DOHH2 (cell line): ENCODE results near the gene FAN1.

ENCODE experiments used
- H3F3A ChIP-seq: fragments of 200-600 bp; sonication (generic), shearing (Covaris generic); 2 replicates; pipeline ENCODE4 v1.6.0; 2016; ENCODE audit warnings: antibody characterized with exemption, mild to moderate bottlenecking; ENCODE audit not compliant: control insufficient read depth, insufficient read depth
- H3K27ac ChIP-seq: fragments of 200-600 bp; sonication (generic); 2 replicates; pipeline ENCODE4 v1.5.1; 2014; ENCODE audit warnings: low read depth, mild to moderate bottlenecking, low read length, moderate library complexity
- H3K27me3 ChIP-seq: fragments of 200-600 bp; sonication (generic); 2 replicates; pipeline ENCODE4 v1.6.1; 2014; ENCODE audit warnings: mild to moderate bottlenecking, low read length, mixed read lengths; ENCODE audit not compliant: control insufficient read depth
- H3K36me3 ChIP-seq: fragments of 200-600 bp; sonication (generic); 2 replicates; pipeline ENCODE4 v1.6.1; 2014; ENCODE audit warnings: mild to moderate bottlenecking, low read length, moderate library complexity, mixed read lengths; ENCODE audit not compliant: control insufficient read depth
- H3K4me1 ChIP-seq: fragments of 200-600 bp; sonication (generic); 2 replicates; pipeline ENCODE4 v1.6.1; 2014; ENCODE audit warnings: mild to moderate bottlenecking, low read length, mixed read lengths; ENCODE audit not compliant: control insufficient read depth
- H3K4me2 ChIP-seq: fragments of 200-600 bp; sonication (generic); 2 replicates; pipeline ENCODE4 v1.6.0; 2014; ENCODE audit warnings: mild to moderate bottlenecking, low read length, moderate library complexity
- H3K4me3 ChIP-seq: fragments of 200-600 bp; sonication (generic); 2 replicates; pipeline ENCODE4 v1.5.1; 2014; ENCODE audit warnings: mild to moderate bottlenecking, low read length, mixed read lengths
- H3K79me2 ChIP-seq: fragments of 200-600 bp; sonication (generic); 2 replicates; pipeline ENCODE4 v1.6.1; 2014; ENCODE audit warnings: mild to moderate bottlenecking, low read length, mixed read lengths; ENCODE audit not compliant: control insufficient read depth
- H3K9me2 ChIP-seq: fragments of 200-600 bp; sonication (generic); replicated peaks from 2 replicates; pipeline ENCODE4 v1.6.1; 2014; ENCODE audit warnings: mild to moderate bottlenecking, low read length, mixed read lengths; ENCODE audit not compliant: control insufficient read depth
- H3K9me3 ChIP-seq: fragments of 200-600 bp; sonication (generic); 2 replicates; pipeline ENCODE4 v1.6.1; 2014; ENCODE audit warnings: antibody characterized with exemption, low read length, mixed read lengths; ENCODE audit not compliant: control insufficient read depth, insufficient read depth
- H4K20me1 ChIP-seq: fragments of 200-600 bp; sonication (generic); 2 replicates; pipeline ENCODE4 v1.6.0; 2014; ENCODE audit warnings: low read depth, mild to moderate bottlenecking, antibody characterized with exemption, low read length, moderate library complexity; ENCODE audit not compliant: control insufficient read depth, insufficient read depth
- EZH2phosphoT487 ChIP-seq: fragments of 200-600 bp; sonication (generic); IDR thresholded peaks from 2 replicates; pipeline ENCODE4 v1.6.1; 2017; ENCODE audit warnings: borderline replicate concordance, mild to moderate bottlenecking, antibody characterized with exemption, low read length, moderate library complexity, mixed read lengths
- TF ChIP-seq, protein P1 (sequence below): fragments of 200-600 bp; sonication (generic); IDR thresholded peaks from one replicate; pipeline ENCODE4 v1.5.1; 2014; ENCODE audit warnings: antibody characterized with exemption, mild to moderate bottlenecking, low read depth, low read length; ENCODE audit not compliant: poor library complexity, severe bottlenecking

FAN1 gene

GRCh38 chr15:30919877-30920550 is 16.3 kb downstream of the FAN1 start:
- Histone ChIP-seq H3K27ac (no peak overlapping the region), H3K4me1 (peaks cover 14% of the 10 kb centered on the region), H4K20me1 (no peaks in the 10 kb centered on the region), H3K9me2 (no peaks in the 10 kb centered on the region), H3K36me3 (peaks cover 18% of the 10 kb centered on the region), H3K4me3 (0 out of 2 replicates have a peak overlapping the region, but pooled peaks have one; percentile 8), H3K79me2 (no peaks in the 10 kb centered on the region), H3K4me2 (peak overlapping the region; percentile 21), H3K9me3 (no peaks in the 10 kb centered on the region), H3F3A (no peaks in the 10 kb centered on the region), H3K27me3 (no peaks in the 10 kb centered on the region)
- TF ChIP-seq, protein P1, sequence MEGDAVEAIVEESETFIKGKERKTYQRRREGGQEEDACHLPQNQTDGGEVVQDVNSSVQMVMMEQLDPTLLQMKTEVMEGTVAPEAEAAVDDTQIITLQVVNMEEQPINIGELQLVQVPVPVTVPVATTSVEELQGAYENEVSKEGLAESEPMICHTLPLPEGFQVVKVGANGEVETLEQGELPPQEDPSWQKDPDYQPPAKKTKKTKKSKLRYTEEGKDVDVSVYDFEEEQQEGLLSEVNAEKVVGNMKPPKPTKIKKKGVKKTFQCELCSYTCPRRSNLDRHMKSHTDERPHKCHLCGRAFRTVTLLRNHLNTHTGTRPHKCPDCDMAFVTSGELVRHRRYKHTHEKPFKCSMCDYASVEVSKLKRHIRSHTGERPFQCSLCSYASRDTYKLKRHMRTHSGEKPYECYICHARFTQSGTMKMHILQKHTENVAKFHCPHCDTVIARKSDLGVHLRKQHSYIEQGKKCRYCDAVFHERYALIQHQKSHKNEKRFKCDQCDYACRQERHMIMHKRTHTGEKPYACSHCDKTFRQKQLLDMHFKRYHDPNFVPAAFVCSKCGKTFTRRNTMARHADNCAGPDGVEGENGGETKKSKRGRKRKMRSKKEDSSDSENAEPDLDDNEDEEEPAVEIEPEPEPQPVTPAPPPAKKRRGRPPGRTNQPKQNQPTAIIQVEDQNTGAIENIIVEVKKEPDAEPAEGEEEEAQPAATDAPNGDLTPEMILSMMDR = no peak
- no peak for TF ChIP-seq EZH2phosphoT487

- no peak for TF ChIP-seq EZH2phosphoT487
- TF ChIP-seq, protein P1 = no peak
- Histone ChIP-seq H3K79me2 (no peaks in the 10 kb centered on the region), H3K27ac (no peak overlapping the region), H3K9me2 (no peaks in the 10 kb centered on the region), H3K27me3 (no peaks in the 10 kb centered on the region), H3K36me3 (peaks cover 21% of the 10 kb centered on the region), H3K4me2 (no peak overlapping the region), H3F3A (no peaks in the 10 kb centered on the region), H3K9me3 (no peaks in the 10 kb centered on the region), H3K4me3 (no peak overlapping the region), H3K4me1 (peaks cover 14% of the 10 kb centered on the region), H4K20me1 (no peaks in the 10 kb centered on the region)
Observed at GRCh38 chr15:30921106-30921505, 17.4 kb downstream of the FAN1 start.

GRCh38 chr15:30921781-30922479 is 18.2 kb downstream of the FAN1 start:
- no peaks in the 10 kb centered on the region for H3K9me2 ChIP-seq
- H3K36me3 ChIP-seq = peaks cover 21% of the 10 kb centered on the region

More at GRCh38 chr15:30921781-30922479, 18.2 kb downstream of the FAN1 start:
- Histone ChIP-seq H3K4me1 (peaks cover 14% of the 10 kb centered on the region), H3F3A (no peaks in the 10 kb centered on the region), H3K4me3 (no peak overlapping the region), H4K20me1 (no peaks in the 10 kb centered on the region), H3K4me2 (no peak overlapping the region), H3K9me3 (no peaks in the 10 kb centered on the region), H3K79me2 (no peaks in the 10 kb centered on the region), H3K27ac (no peak overlapping the region), H3K27me3 (no peaks in the 10 kb centered on the region)
- TF ChIP-seq EZH2phosphoT487 = no peak
- TF ChIP-seq, protein P1 = no peak
